H9 (cell line): ENCODE data around the gene CCNJL. TPM values are rescaled to one million over a fixed set of nuclear protein-coding genes. Genes with fewer than 3 reads are reported as not detected.

ENCODE experiments used
- DNase-seq: peaks from one replicate; pipeline ENCODE4 v3.0.0-alpha.2; 2017
- H2AFZ ChIP-seq: one replicate; pipeline ENCODE4 v1.6.1; 2013; ENCODE audit warnings: mild to moderate bottlenecking, low read length, control low read depth, moderate library complexity
- H2AK5ac ChIP-seq: 2 replicates; pipeline ENCODE4 v1.6.1; 2013; ENCODE audit warnings: low read length, control low read depth, mixed read lengths; ENCODE audit not compliant: insufficient read length
- H2BK120ac ChIP-seq: one replicate; pipeline ENCODE4 v1.6.1; 2013; ENCODE audit warnings: low read depth, mild to moderate bottlenecking, low read length, control low read depth, inconsistent platforms; ENCODE audit not compliant: poor library complexity, severe bottlenecking
- H2BK12ac ChIP-seq: 2 replicates; pipeline ENCODE4 v1.6.1; 2013; ENCODE audit warnings: low read length, control low read depth, mixed read lengths, low read depth; ENCODE audit not compliant: insufficient read length
- H2BK15ac ChIP-seq: 2 replicates; pipeline ENCODE4 v1.6.1; 2013; ENCODE audit warnings: low read depth, low read length, control low read depth
- H2BK20ac ChIP-seq: one replicate; pipeline ENCODE4 v1.6.1; 2013; ENCODE audit warnings: low read depth, mild to moderate bottlenecking, low read length, control low read depth, inconsistent platforms; ENCODE audit not compliant: poor library complexity, severe bottlenecking
- H2BK5ac ChIP-seq: 2 replicates; pipeline ENCODE4 v1.6.1; 2013; ENCODE audit warnings: low read length, control low read depth, mixed read lengths; ENCODE audit not compliant: insufficient read length
- H3K14ac ChIP-seq: 2 replicates; pipeline ENCODE4 v1.6.1; 2013; ENCODE audit warnings: low read length, control low read depth; ENCODE audit not compliant: insufficient read depth
- H3K18ac ChIP-seq: 2 replicates; pipeline ENCODE4 v1.6.1; 2013; ENCODE audit warnings: low read depth, mild to moderate bottlenecking, mixed read lengths, low read length, control low read depth; ENCODE audit not compliant: insufficient read length
- H3K23ac ChIP-seq: 2 replicates; pipeline ENCODE4 v1.6.1; 2013; ENCODE audit warnings: low read length, control low read depth, mixed read lengths, low read depth; ENCODE audit not compliant: insufficient read length
- H3K23me2 ChIP-seq: 2 replicates; pipeline ENCODE4 v1.6.1; 2013; ENCODE audit warnings: low read depth, mild to moderate bottlenecking, mixed read lengths, low read length, control low read depth; ENCODE audit not compliant: insufficient read length, poor library complexity, severe bottlenecking
- H3K27ac ChIP-seq: 2 replicates; pipeline ENCODE4 v1.5.1; 2013; ENCODE audit warnings: low read length, control low read depth, mixed read lengths, low read depth; ENCODE audit not compliant: insufficient read length
- H3K27me3 ChIP-seq: 2 replicates; pipeline ENCODE4 v1.6.1; 2013; ENCODE audit warnings: low read length, control low read depth, inconsistent platforms; ENCODE audit not compliant: insufficient read depth
- H3K4ac ChIP-seq: 2 replicates; pipeline ENCODE4 v1.6.1; 2013; ENCODE audit warnings: low read depth, mild to moderate bottlenecking, control low read depth, inconsistent platforms, low read length, moderate library complexity
- H3K4me1 ChIP-seq: 2 replicates; pipeline ENCODE4 v1.6.1; 2013; ENCODE audit warnings: low read length, control low read depth, inconsistent platforms; ENCODE audit not compliant: insufficient read depth
- H3K4me2 ChIP-seq: 2 replicates; pipeline ENCODE4 v1.6.1; 2013; ENCODE audit warnings: low read length, control low read depth, mixed read lengths; ENCODE audit not compliant: insufficient read length, insufficient read depth
- H3K56ac ChIP-seq: 2 replicates; pipeline ENCODE4 v1.6.1; 2013; ENCODE audit warnings: low read depth, mild to moderate bottlenecking, mixed read lengths, low read length, control low read depth; ENCODE audit not compliant: insufficient read length
- H3K79me1 ChIP-seq: 2 replicates; pipeline ENCODE4 v1.6.1; 2013; ENCODE audit warnings: low read depth, mild to moderate bottlenecking, moderate library complexity, low read length, control low read depth, inconsistent platforms; ENCODE audit not compliant: insufficient read depth, poor library complexity, severe bottlenecking
- H3K79me2 ChIP-seq: 2 replicates; pipeline ENCODE4 v1.6.1; 2013; ENCODE audit warnings: low read length, control low read depth, inconsistent platforms; ENCODE audit not compliant: insufficient read depth
- H3K9ac ChIP-seq: 2 replicates; pipeline ENCODE4 v1.6.1; 2013; ENCODE audit warnings: low read length, control low read depth, mixed read lengths; ENCODE audit not compliant: insufficient read length; ENCODE audit errors: extremely low read depth
- H3K9me3 ChIP-seq: one replicate; pipeline ENCODE4 v1.6.1; 2013; ENCODE audit warnings: low read depth, low read length, inconsistent platforms; ENCODE audit not compliant: control insufficient read depth
- H3T11ph ChIP-seq: one replicate; pipeline ENCODE4 v1.6.1; 2013; ENCODE audit warnings: mild to moderate bottlenecking, low read length, control low read depth, inconsistent platforms
- H4K20me1 ChIP-seq: one replicate; pipeline ENCODE4 v1.6.1; 2013; ENCODE audit not compliant: control insufficient read depth, insufficient read length, insufficient read depth
- H4K5ac ChIP-seq: 2 replicates; pipeline ENCODE4 v1.6.1; 2013; ENCODE audit warnings: low read depth, mild to moderate bottlenecking, mixed read lengths, low read length, control low read depth; ENCODE audit not compliant: insufficient read length
- H4K8ac ChIP-seq: replicated peaks from 2 replicates; pipeline ENCODE4 v1.6.1; 2013; ENCODE audit warnings: low read length, control low read depth, mixed read lengths, low read depth; ENCODE audit not compliant: insufficient read length
- H4K91ac ChIP-seq: 2 replicates; pipeline ENCODE4 v1.6.1; 2013; ENCODE audit warnings: low read depth, mild to moderate bottlenecking, moderate library complexity, mixed read lengths, low read length, control low read depth; ENCODE audit not compliant: insufficient read length
- H3K27ac Mint-ChIP-seq, 3 experiments: 2 replicates in 2 of 3; 3 replicates in 1 of 3; pipeline ENCODE4 v1.8.0; 2020 to 2021; ENCODE audit warnings: mixed read lengths in 3 of 3, mild to moderate bottlenecking in 1 of 3, moderate library complexity in 1 of 3
- H3K27me3 Mint-ChIP-seq: 2 replicates; pipeline ENCODE4 v1.8.0; 2021; ENCODE audit warnings: low read depth, mild to moderate bottlenecking, moderate library complexity, mixed read lengths
- H3K36me3 Mint-ChIP-seq, 3 experiments: 2 replicates in 2 of 3; 3 replicates in 1 of 3; pipeline ENCODE4 v1.8.0; 2020 to 2021; ENCODE audit warnings: low read depth in 3 of 3, mixed read lengths in 3 of 3; ENCODE audit not compliant: insufficient read depth in 1 of 3
- H3K4me1 Mint-ChIP-seq, 2 experiments: 2 replicates each; pipeline ENCODE4 v1.8.0; 2020; ENCODE audit warnings: mixed read lengths in 2 of 2
- H3K4me3 Mint-ChIP-seq, 2 experiments: 2 replicates in 1 of 2; 3 replicates in 1 of 2; pipeline ENCODE4 v1.8.0; 2020 to 2021; ENCODE audit warnings: mild to moderate bottlenecking in 2 of 2, mixed read lengths in 2 of 2, moderate library complexity in 1 of 2
- H3K9me3 Mint-ChIP-seq, 2 experiments: 2 replicates in 1 of 2; 3 replicates in 1 of 2; pipeline ENCODE4 v1.8.0; 2020; ENCODE audit warnings: mild to moderate bottlenecking in 2 of 2, mixed read lengths in 2 of 2, moderate library complexity in 1 of 2
- CTCF ChIP-seq: fragments of 200-600 bp; sonication (generic); conservative IDR thresholded peaks from 3 replicates; pipeline ENCODE4 v1.8.0; 2021; ENCODE audit warnings: antibody characterized with exemption, mild to moderate bottlenecking
- WGBS: extraction: QIAGEN DNeasy Blood & Tissue Kit; methylation state at CpG from one replicate; pipeline ENCODE4 v1.1.7; 2013; ENCODE audit warnings: missing lambda C conversion rate, low lambda C conversion rate, mixed read lengths; ENCODE audit not compliant: insufficient read length; ENCODE audit errors: extremely low coverage; 5-methylcytosine and 5-hydroxymethylcytosine counted together
- total RNA-seq: library from RNA; stranded (reverse); gene quantifications from 2 replicates; pipeline ENCODE4 v1.2.1, GENCODE V29; 2021

Gene CCNJL
- total RNA-seq, 1 experiment from 2014 or later: 26.9 TPM

- H3K56ac ChIP-seq: no peak overlapping the region
- peaks cover 16% of the 10 kb centered on the region for H3K79me2 ChIP-seq
- no peak overlapping the region for H3K9ac ChIP-seq
- H3K23me2 ChIP-seq: no peaks in the 10 kb centered on the region
- H4K91ac ChIP-seq: no peak overlapping the region
- no peaks in the 10 kb centered on the region for H3K9me3 Mint-ChIP-seq
- peaks cover 4% of the 10 kb centered on the region for H3K79me1 ChIP-seq
- H4K8ac ChIP-seq: no peak overlapping the region
- H2BK5ac ChIP-seq: no peak overlapping the region
- no peak overlapping the region for H3K4ac ChIP-seq
- H2BK20ac ChIP-seq: no peak overlapping the region
- no peak overlapping the region for H2BK15ac ChIP-seq
- no peak overlapping the region for H2BK120ac ChIP-seq
- H3K27me3 Mint-ChIP-seq: no peaks in the 10 kb centered on the region
- no peak overlapping the region for H3K27ac ChIP-seq
- H3K14ac ChIP-seq: no peak overlapping the region
- H3K4me2 ChIP-seq: no peak overlapping the region
- H2AK5ac ChIP-seq: no peak overlapping the region
- H3K4me1 ChIP-seq: no peaks in the 10 kb centered on the region
- H3K36me3 Mint-ChIP-seq: peaks cover 37 to 46% (median 41%) of the 10 kb centered on the region in 3 experiments; a peak in 6 of 7 replicates
- H2AFZ ChIP-seq: no peak overlapping the region
- TF ChIP-seq CTCF: no peak
- H4K5ac ChIP-seq: no peak overlapping the region
- H3K18ac ChIP-seq: no peak overlapping the region
- H3K23ac ChIP-seq: no peak overlapping the region
- H2BK12ac ChIP-seq: no peak overlapping the region
- H3K4me1 Mint-ChIP-seq: peaks cover 11 to 19% of the 10 kb centered on the region in 2 experiments
- H3K27ac Mint-ChIP-seq: no peak overlapping the region
- H3T11ph ChIP-seq: no peak overlapping the region
- WGBS: no CpG with 5 or more reads among the region's 3 CpGs
- no peaks in the 10 kb centered on the region for H3K27me3 ChIP-seq
- no peak overlapping the region for H3K4me3 Mint-ChIP-seq
- peaks cover 2% of the 10 kb centered on the region for H4K20me1 ChIP-seq
- H3K9me3 ChIP-seq: no peaks in the 10 kb centered on the region
- DNase-seq: no peak
Measured at GRCh38 chr5:160303690-160304089, 8.7 kb downstream of the CCNJL start.
